ENCODE measurements around the gene CADPS.

The CADPS gene

GRCh38 chr3:62433396-62433795, 441.8 kb downstream of the CADPS start:
- no peak for DNase-seq (ENCODE audit: low spot score)

GRCh38 chr3:62421207-62421606, 454.0 kb downstream of the CADPS start:
- DNase-seq (ENCODE audit: low spot score) = no peak

GRCh38 chr3:62416144-62416543, 459.1 kb downstream of the CADPS start:
- DNase-seq (ENCODE audit: low spot score) = no peak

GRCh38 chr3:62415312-62415801, 459.9 kb downstream of the CADPS start:
- no peak for DNase-seq (ENCODE audit: low spot score)

GRCh38 chr3:62414786-62415185, 460.4 kb downstream of the CADPS start:
- no peak for DNase-seq (ENCODE audit: low spot score)

- DNase-seq (ENCODE audit: low spot score) = no peak
Observed at GRCh38 chr3:62413687-62414086, 461.5 kb downstream of the CADPS start.

- no peak for DNase-seq (ENCODE audit: low spot score)
Observed at GRCh38 chr3:62406945-62407344, 468.3 kb downstream of the CADPS start.

- DNase-seq (ENCODE audit: low spot score) = no peak
Observed at GRCh38 chr3:62405566-62405965, 469.6 kb downstream of the CADPS start.

- DNase-seq (ENCODE audit: low spot score) = no peak
Observed at GRCh38 chr3:62405135-62405534, 470.1 kb downstream of the CADPS start.

GRCh38 chr3:62404321-62404720, 470.9 kb downstream of the CADPS start:
- no peak for DNase-seq (ENCODE audit: low spot score)

- no peak for DNase-seq (ENCODE audit: low spot score)
Observed at GRCh38 chr3:62403765-62404164, 471.5 kb downstream of the CADPS start.

GRCh38 chr3:62392626-62393292, 482.5 kb downstream of the CADPS start:
- no peak for DNase-seq (ENCODE audit: low spot score)

- DNase-seq (ENCODE audit: low spot score) = no peak
Observed at GRCh38 chr3:62387251-62387650, 488.0 kb downstream of the CADPS start.

GRCh38 chr3:62379321-62379798, 495.9 kb downstream of the CADPS start:
- no peak for DNase-seq (ENCODE audit: low spot score)

GRCh38 chr3:62378921-62379320, 496.3 kb downstream of the CADPS start:
- DNase-seq (ENCODE audit: low spot score) = no peak

- no peak for DNase-seq (ENCODE audit: low spot score)
Observed at GRCh38 chr3:62378311-62378789, 496.9 kb downstream of the CADPS start.

- no peak for DNase-seq (ENCODE audit: low spot score)
Observed at GRCh38 chr3:62376906-62377877, 498.0 kb downstream of the CADPS start.

GRCh38 chr3:62376454-62376720, 498.8 kb downstream of the CADPS start:
- DNase-seq (ENCODE audit: low spot score) = no peak

- no peak for DNase-seq (ENCODE audit: low spot score)
Observed at GRCh38 chr3:62375655-62376453, 499.4 kb downstream of the CADPS start.

GRCh38 chr3:62374341-62375218, 500.6 kb downstream of the CADPS start:
- no peak for DNase-seq (ENCODE audit: low spot score)

- no peak for DNase-seq (ENCODE audit: low spot score)
Observed at GRCh38 chr3:62373714-62374333, 501.4 kb downstream of the CADPS start.

Measured in left forelimb (tissue), 1 donor.